GM19043 (cell line): ENCODE results near the gene OTOL1.
A peak's percentile ranks its signal among the peaks of the same experiment; 100 is the strongest.

Experiments used
- ATAC-seq: cut with Tn5 transposase; IDR thresholded peaks from one replicate; pipeline ENCODE4 v1.9.1; 2021; ENCODE audit warnings: low read depth; ENCODE audit not compliant: unreplicated experiment

Gene OTOL1

GRCh38 chr3:161496508-161496907 is at the start of gene OTOL1:
TSS of gene OTOL1 (plus strand) at chr3:161496808. CDS start at chr3:161496808, 0 bp downstream.
- no peak for ATAC-seq

- ATAC-seq, result no peak
Observed at GRCh38 chr3:161449785-161450184, 46.8 kb upstream of the OTOL1 start.

- ATAC-seq, result no peak
Observed at GRCh38 chr3:161452179-161452578, 44.4 kb upstream of the OTOL1 start.

- no peak for ATAC-seq
Observed at GRCh38 chr3:161454615-161455014, 42.0 kb upstream of the OTOL1 start.

GRCh38 chr3:161455962-161456361 is 40.6 kb upstream of the OTOL1 start:
- no peak for ATAC-seq

GRCh38 chr3:161462138-161462537 is 34.5 kb upstream of the OTOL1 start:
- no peak for ATAC-seq

GRCh38 chr3:161471211-161471610 is 25.4 kb upstream of the OTOL1 start:
- ATAC-seq, result no peak

GRCh38 chr3:161474139-161474538 is 22.5 kb upstream of the OTOL1 start:
- ATAC-seq, result no peak

GRCh38 chr3:161474741-161475140 is 21.9 kb upstream of the OTOL1 start:
- ATAC-seq, result no peak

GRCh38 chr3:161475206-161475605 is 21.4 kb upstream of the OTOL1 start:
- ATAC-seq, result no peak

GRCh38 chr3:161475905-161476304 is 20.7 kb upstream of the OTOL1 start:
- ATAC-seq, result no peak

- no peak for ATAC-seq
Observed at GRCh38 chr3:161484226-161484625, 12.4 kb upstream of the OTOL1 start.

GRCh38 chr3:161488284-161488683 is 8.3 kb upstream of the OTOL1 start:
- peak; percentile 22 for ATAC-seq

- ATAC-seq, result peak; percentile 97
Observed at GRCh38 chr3:161489395-161489794, 7.2 kb upstream of the OTOL1 start.

GRCh38 chr3:161490845-161491244 is 5.8 kb upstream of the OTOL1 start:
- peak; percentile 32 for ATAC-seq

- no peak for ATAC-seq
Observed at GRCh38 chr3:161498259-161498921, 1.8 kb downstream of the OTOL1 start.

- ATAC-seq, result no peak
Observed at GRCh38 chr3:161500068-161500796, 3.6 kb downstream of the OTOL1 start.

GRCh38 chr3:161503271-161503670 is 6.7 kb downstream of the OTOL1 start:
- ATAC-seq, result no peak

- ATAC-seq, result no peak
Observed at GRCh38 chr3:161508852-161509477, 12.4 kb downstream of the OTOL1 start.

GRCh38 chr3:161510510-161511260 is 14.1 kb downstream of the OTOL1 start:
- no peak for ATAC-seq

- no peak for ATAC-seq
Observed at GRCh38 chr3:161523916-161524315, 27.3 kb downstream of the OTOL1 start.
